HepG2 (cell line): ENCODE measurements around the gene DDO. TPM values are rescaled to one million over a fixed set of nuclear protein-coding genes. Genes with fewer than 3 reads are reported as not detected.

ENCODE experiments used
- CBX1 ChIP-seq: IDR thresholded peaks from one replicate; pipeline ENCODE4 v1.6.1; 2016; ENCODE audit warnings: antibody characterized with exemption, low read depth
- GTF3A ChIP-seq: sonication (generic); formaldehyde crosslinking; conservative IDR thresholded peaks from 2 replicates; pipeline ENCODE4 v1.4.0; 2020; ENCODE audit warnings: mild to moderate bottlenecking, missing genetic modification reagents
- HNRNPUL1 ChIP-seq: fragments of 200-400 bp; formaldehyde crosslinking; IDR thresholded peaks from 2 replicates; pipeline ENCODE4 v1.6.1; 2017; ENCODE audit warnings: low read depth, mild to moderate bottlenecking, low read length, moderate library complexity
- KAT8 ChIP-seq: IDR thresholded peaks from 2 replicates; pipeline ENCODE4 v1.6.1; 2016; ENCODE audit warnings: missing genetic modification reagents, missing compliant biosample characterization
- NFE2L1 ChIP-seq: sonication (generic); formaldehyde crosslinking; IDR thresholded peaks from 2 replicates; pipeline ENCODE4 v1.4.0; 2020; ENCODE audit warnings: missing genetic modification reagents, mild to moderate bottlenecking, borderline replicate concordance
- RARA ChIP-seq: IDR thresholded peaks from 2 replicates; pipeline ENCODE4 v1.6.1; 2016; ENCODE audit warnings: missing genetic modification reagents, missing compliant biosample characterization
- RCOR2 ChIP-seq: IDR thresholded peaks from 2 replicates; pipeline ENCODE4 v1.6.1; 2016; ENCODE audit warnings: missing biosample characterization, missing genetic modification reagents
- SALL1 ChIP-seq: sonication (generic); formaldehyde crosslinking; IDR thresholded peaks from 2 replicates; pipeline ENCODE4 v1.8.0; 2022; ENCODE audit warnings: mild to moderate bottlenecking, missing genetic modification reagents
- SCMH1 ChIP-seq: sonication (generic); formaldehyde crosslinking; IDR thresholded peaks from 2 replicates; pipeline ENCODE4 v1.9.0; 2021; ENCODE audit warnings: missing genetic modification reagents, mild to moderate bottlenecking, borderline replicate concordance
- SOX5 ChIP-seq: IDR thresholded peaks from 2 replicates; pipeline ENCODE4 v1.6.1; 2016; ENCODE audit warnings: borderline replicate concordance
- WIZ ChIP-seq: sonication (generic); formaldehyde crosslinking; IDR thresholded peaks from 2 replicates; pipeline ENCODE4 v1.5.1; 2020; ENCODE audit warnings: mild to moderate bottlenecking, missing genetic modification reagents
- ZNF160 ChIP-seq: sonication (generic); formaldehyde crosslinking; IDR thresholded peaks from 2 replicates; pipeline ENCODE4 v1.8.0; 2022; ENCODE audit warnings: mild to moderate bottlenecking, inconsistent platforms, missing genetic modification reagents
- ZNF263 ChIP-seq: sonication (generic); formaldehyde crosslinking; IDR thresholded peaks from 2 replicates; pipeline ENCODE4 v1.4.0; 2020; ENCODE audit warnings: missing genetic modification reagents
- ZNF556 ChIP-seq: sonication (generic); formaldehyde crosslinking; IDR thresholded peaks from 2 replicates; pipeline ENCODE4 v1.4.0; 2020; ENCODE audit warnings: mild to moderate bottlenecking, missing genetic modification reagents, borderline replicate concordance
- polyA plus RNA-seq, 8 experiments: library from polyadenylated mRNA; depleted of rRNA in 3 of 8; stranded (reverse) in 7 of 8; unstranded in 1 of 8; fragments of >200 nt; fragmentation: Illumina TruSeq in 4 of 8; extraction: Trizol in 4 of 8; gene quantifications; 2 replicates each; pipeline versions ENCODE4 v1.2.1 to v1.2.3, GENCODE V29; 2011 to 2016; ENCODE audit warnings: low read depth in 4 of 8, missing spikeins in 1 of 8, mixed read lengths in 1 of 8; ENCODE audit not compliant: insufficient read depth in 1 of 8
- total RNA-seq, 5 experiments: library from RNA; depleted of rRNA; stranded (reverse); fragments of >200 nt; fragmentation: Illumina TruSeq; extraction: Trizol; gene quantifications; 2 replicates each; pipeline ENCODE4 v1.2.3, GENCODE V29; 2016; ENCODE audit warnings: low read depth in 1 of 5
- TF ChIP-seq, protein P1 (sequence below): sonication (generic); formaldehyde crosslinking; IDR thresholded peaks from 2 replicates; pipeline ENCODE4 v1.4.0; 2020; ENCODE audit warnings: missing genetic modification reagents
- TF ChIP-seq, protein P2 (sequence below): sonication (generic); formaldehyde crosslinking; IDR thresholded peaks from 2 replicates; pipeline ENCODE4 v1.4.0; 2020; ENCODE audit warnings: mild to moderate bottlenecking, low read depth, missing genetic modification reagents
- TF ChIP-seq, protein P3 (sequence below): IDR thresholded peaks from 2 replicates; pipeline ENCODE4 v1.6.1; 2016
- TF ChIP-seq, protein P4 (sequence below): sonication (generic); formaldehyde crosslinking; IDR thresholded peaks from 2 replicates; pipeline ENCODE4 v1.4.0; 2020; ENCODE audit warnings: missing genetic modification reagents, borderline replicate concordance
- TF ChIP-seq, protein P5 (sequence below): sonication (generic); formaldehyde crosslinking; IDR thresholded peaks from 2 replicates; pipeline ENCODE4 v1.8.1; 2022; ENCODE audit warnings: low read depth, mild to moderate bottlenecking, missing genetic modification reagents

The DDO gene
- total and polyA plus RNA-seq, 2 of the 13 experiments (the other 11 are each of a cell fraction or from before 2014, with no cell fraction given): 6.1 to 10.3 TPM

DNA sequence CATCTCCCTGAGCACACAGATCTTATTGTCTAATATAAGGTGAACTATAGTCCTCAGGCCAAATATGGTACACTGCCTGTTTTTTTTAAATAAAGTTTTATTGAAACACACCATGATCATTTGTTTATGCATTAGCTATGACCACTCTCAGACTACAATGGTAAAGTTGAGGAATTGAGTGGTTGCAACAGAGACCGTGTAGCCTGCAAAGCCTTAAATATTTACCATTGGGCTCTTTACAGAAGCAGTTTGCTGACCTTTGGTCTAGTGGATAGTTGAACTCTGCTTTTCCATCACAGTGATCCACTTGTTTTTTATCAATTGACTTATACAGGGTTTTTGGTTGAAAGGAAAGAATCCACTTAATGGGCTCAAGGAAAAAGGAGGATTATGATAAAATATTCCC, 29.9 kb downstream of the DDO start (continued):
- no peak; the same call in 1 of the 2 replicates for TF ChIP-seq WIZ (CRISPR knock-in tag)
- 0 out of 2 replicates have a peak, but pooled peaks have one; percentile 35 for TF ChIP-seq KAT8 (CRISPR knock-in tag)
- no peak for TF ChIP-seq SCMH1 (CRISPR knock-in tag)
- TF ChIP-seq RARA: peak; percentile 46
- TF ChIP-seq, protein P1, sequence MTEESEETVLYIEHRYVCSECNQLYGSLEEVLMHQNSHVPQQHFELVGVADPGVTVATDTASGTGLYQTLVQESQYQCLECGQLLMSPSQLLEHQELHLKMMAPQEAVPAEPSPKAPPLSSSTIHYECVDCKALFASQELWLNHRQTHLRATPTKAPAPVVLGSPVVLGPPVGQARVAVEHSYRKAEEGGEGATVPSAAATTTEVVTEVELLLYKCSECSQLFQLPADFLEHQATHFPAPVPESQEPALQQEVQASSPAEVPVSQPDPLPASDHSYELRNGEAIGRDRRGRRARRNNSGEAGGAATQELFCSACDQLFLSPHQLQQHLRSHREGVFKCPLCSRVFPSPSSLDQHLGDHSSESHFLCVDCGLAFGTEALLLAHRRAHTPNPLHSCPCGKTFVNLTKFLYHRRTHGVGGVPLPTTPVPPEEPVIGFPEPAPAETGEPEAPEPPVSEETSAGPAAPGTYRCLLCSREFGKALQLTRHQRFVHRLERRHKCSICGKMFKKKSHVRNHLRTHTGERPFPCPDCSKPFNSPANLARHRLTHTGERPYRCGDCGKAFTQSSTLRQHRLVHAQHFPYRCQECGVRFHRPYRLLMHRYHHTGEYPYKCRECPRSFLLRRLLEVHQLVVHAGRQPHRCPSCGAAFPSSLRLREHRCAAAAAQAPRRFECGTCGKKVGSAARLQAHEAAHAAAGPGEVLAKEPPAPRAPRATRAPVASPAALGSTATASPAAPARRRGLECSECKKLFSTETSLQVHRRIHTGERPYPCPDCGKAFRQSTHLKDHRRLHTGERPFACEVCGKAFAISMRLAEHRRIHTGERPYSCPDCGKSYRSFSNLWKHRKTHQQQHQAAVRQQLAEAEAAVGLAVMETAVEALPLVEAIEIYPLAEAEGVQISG (CRISPR knock-in tag): no peak
- no peak for TF ChIP-seq GTF3A (CRISPR knock-in tag)
- TF ChIP-seq RCOR2: peak; percentile 57
- no peak for TF ChIP-seq ZNF263 (CRISPR knock-in tag)
- no peak for TF ChIP-seq ZNF160 (CRISPR knock-in tag)
- no peak for TF ChIP-seq CBX1
- TF ChIP-seq, protein P2, sequence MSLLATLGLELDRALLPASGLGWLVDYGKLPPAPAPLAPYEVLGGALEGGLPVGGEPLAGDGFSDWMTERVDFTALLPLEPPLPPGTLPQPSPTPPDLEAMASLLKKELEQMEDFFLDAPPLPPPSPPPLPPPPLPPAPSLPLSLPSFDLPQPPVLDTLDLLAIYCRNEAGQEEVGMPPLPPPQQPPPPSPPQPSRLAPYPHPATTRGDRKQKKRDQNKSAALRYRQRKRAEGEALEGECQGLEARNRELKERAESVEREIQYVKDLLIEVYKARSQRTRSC (CRISPR knock-in tag): no peak
- TF ChIP-seq SALL1 (CRISPR knock-in tag): no peak; the same call in 1 of the 2 replicates
- TF ChIP-seq ZNF556: no peak
- TF ChIP-seq, protein P3, sequence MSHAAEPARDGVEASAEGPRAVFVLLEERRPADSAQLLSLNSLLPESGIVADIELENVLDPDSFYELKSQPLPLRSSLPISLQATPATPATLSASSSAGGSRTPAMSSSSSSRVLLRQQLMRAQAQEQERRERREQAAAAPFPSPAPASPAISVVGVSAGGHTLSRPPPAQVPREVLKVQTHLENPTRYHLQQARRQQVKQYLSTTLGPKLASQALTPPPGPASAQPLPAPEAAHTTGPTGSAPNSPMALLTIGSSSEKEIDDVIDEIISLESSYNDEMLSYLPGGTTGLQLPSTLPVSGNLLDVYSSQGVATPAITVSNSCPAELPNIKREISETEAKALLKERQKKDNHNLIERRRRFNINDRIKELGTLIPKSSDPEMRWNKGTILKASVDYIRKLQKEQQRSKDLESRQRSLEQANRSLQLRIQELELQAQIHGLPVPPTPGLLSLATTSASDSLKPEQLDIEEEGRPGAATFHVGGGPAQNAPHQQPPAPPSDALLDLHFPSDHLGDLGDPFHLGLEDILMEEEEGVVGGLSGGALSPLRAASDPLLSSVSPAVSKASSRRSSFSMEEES (CRISPR knock-in tag): no peak
- TF ChIP-seq HNRNPUL1: no peak
- TF ChIP-seq, protein P4, sequence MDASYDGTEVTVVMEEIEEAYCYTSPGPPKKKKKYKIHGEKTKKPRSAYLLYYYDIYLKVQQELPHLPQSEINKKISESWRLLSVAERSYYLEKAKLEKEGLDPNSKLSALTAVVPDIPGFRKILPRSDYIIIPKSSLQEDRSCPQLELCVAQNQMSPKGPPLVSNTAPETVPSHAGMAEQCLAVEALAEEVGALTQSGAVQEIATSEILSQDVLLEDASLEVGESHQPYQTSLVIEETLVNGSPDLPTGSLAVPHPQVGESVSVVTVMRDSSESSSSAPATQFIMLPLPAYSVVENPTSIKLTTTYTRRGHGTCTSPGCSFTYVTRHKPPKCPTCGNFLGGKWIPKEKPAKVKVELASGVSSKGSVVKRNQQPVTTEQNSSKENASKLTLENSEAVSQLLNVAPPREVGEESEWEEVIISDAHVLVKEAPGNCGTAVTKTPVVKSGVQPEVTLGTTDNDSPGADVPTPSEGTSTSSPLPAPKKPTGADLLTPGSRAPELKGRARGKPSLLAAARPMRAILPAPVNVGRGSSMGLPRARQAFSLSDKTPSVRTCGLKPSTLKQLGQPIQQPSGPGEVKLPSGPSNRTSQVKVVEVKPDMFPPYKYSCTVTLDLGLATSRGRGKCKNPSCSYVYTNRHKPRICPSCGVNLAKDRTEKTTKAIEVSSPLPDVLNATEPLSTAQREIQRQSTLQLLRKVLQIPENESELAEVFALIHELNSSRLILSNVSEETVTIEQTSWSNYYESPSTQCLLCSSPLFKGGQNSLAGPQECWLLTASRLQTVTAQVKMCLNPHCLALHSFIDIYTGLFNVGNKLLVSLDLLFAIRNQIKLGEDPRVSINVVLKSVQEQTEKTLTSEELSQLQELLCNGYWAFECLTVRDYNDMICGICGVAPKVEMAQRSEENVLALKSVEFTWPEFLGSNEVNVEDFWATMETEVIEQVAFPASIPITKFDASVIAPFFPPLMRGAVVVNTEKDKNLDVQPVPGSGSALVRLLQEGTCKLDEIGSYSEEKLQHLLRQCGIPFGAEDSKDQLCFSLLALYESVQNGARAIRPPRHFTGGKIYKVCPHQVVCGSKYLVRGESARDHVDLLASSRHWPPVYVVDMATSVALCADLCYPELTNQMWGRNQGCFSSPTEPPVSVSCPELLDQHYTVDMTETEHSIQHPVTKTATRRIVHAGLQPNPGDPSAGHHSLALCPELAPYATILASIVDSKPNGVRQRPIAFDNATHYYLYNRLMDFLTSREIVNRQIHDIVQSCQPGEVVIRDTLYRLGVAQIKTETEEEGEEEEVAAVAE (CRISPR knock-in tag): no peak
- TF ChIP-seq, protein P5, sequence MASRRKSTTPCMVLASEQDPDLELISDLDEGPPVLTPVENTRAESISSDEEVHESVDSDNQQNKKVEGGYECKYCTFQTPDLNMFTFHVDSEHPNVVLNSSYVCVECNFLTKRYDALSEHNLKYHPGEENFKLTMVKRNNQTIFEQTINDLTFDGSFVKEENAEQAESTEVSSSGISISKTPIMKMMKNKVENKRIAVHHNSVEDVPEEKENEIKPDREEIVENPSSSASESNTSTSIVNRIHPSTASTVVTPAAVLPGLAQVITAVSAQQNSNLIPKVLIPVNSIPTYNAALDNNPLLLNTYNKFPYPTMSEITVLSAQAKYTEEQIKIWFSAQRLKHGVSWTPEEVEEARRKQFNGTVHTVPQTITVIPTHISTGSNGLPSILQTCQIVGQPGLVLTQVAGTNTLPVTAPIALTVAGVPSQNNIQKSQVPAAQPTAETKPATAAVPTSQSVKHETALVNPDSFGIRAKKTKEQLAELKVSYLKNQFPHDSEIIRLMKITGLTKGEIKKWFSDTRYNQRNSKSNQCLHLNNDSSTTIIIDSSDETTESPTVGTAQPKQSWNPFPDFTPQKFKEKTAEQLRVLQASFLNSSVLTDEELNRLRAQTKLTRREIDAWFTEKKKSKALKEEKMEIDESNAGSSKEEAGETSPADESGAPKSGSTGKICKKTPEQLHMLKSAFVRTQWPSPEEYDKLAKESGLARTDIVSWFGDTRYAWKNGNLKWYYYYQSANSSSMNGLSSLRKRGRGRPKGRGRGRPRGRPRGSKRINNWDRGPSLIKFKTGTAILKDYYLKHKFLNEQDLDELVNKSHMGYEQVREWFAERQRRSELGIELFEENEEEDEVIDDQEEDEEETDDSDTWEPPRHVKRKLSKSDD: no peak
- TF ChIP-seq NFE2L1: no peak
- TF ChIP-seq SOX5: peak; percentile 82
